ENCODE results near the gene DPF3.
"Not testable (repeated sequence)": the region's sequence is repeated elsewhere in the genome, so short reads cannot be mapped to it uniquely, and the experiment has no call there.

The DPF3 gene

DNA sequence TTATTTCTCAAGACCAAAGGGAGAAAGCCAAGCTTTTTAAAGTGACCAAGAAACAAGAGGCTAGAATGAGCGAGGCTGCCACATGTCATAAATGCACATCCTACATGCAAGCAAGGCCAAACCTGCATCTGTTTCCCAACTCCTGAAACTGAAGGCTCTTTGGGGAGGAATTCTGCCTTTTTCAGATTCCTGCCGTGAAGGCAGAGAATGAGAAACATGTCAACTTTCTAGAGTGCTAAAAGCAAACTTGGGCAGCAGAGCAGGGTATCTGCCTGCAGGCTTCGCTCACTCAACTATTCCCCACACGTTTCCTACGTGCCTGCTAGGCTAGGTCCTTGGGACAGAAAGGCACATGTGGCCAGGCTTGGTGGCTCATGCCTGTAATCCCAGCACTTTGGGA lies 15.2 kb downstream of the DPF3 start:
- H3K56ac ChIP-seq (ENCODE audit: low read length) = no peak overlapping the region
- H3K27me3 ChIP-seq (ENCODE audit: insufficient read depth, low read length, poor library complexity) = no peaks in the 10 kb centered on the region
- H3K4me1 ChIP-seq (ENCODE audit: control insufficient read depth, low read depth, low read length) = no peaks in the 10 kb centered on the region
- no peaks in the 10 kb centered on the region for H3K36me3 ChIP-seq (ENCODE audit: control insufficient read depth, insufficient read depth, low read length)
- H3K79me2 ChIP-seq (ENCODE audit: control insufficient read depth, insufficient read depth, low read length) = no peaks in the 10 kb centered on the region
- no peak overlapping the region for H3K23ac ChIP-seq (ENCODE audit: low read length)
- no peak overlapping the region for H4K5ac ChIP-seq (ENCODE audit: low read length)
- H3K4me2 ChIP-seq (ENCODE audit: low read length) = no peak overlapping the region
- no peaks in the 10 kb centered on the region for H3K79me1 ChIP-seq (ENCODE audit: low read length)
- no peak overlapping the region for H3K9ac ChIP-seq (ENCODE audit: low read length)
- H4K8ac ChIP-seq (ENCODE audit: low read depth, low read length) = no peak overlapping the region
- no CpG with 5 or more reads among the region's 5 CpGs for WGBS (ENCODE audit: extremely low coverage, insufficient coverage, low lambda C conversion rate)
- H3K4ac ChIP-seq (ENCODE audit: low read depth, low read length) = no peak overlapping the region
- no peak for DNase-seq
- H2BK15ac ChIP-seq (replicated peaks; ENCODE audit: low read depth) = no peak overlapping the region
- H3K18ac ChIP-seq (ENCODE audit: low read length) = no peak overlapping the region
- H2BK5ac ChIP-seq (ENCODE audit: low read length) = no peak overlapping the region
- H2AK5ac ChIP-seq (ENCODE audit: low read length) = no peak overlapping the region
- H3K4me3 ChIP-seq (ENCODE audit: low read length) = no peak overlapping the region
- no peak overlapping the region for H2BK120ac ChIP-seq (ENCODE audit: low read depth, low read length)
- H3K27ac ChIP-seq (ENCODE audit: low read depth, low read length) = no peak overlapping the region

- Histone ChIP-seq H3K27ac (ENCODE audit: low read depth, low read length) (no peak overlapping the region), H3K9ac (ENCODE audit: low read length) (no peak overlapping the region), H3K4me3 (ENCODE audit: low read length) (no peak overlapping the region), H3K56ac (ENCODE audit: low read length) (no peak overlapping the region), H2BK120ac (ENCODE audit: low read depth, low read length) (no peak overlapping the region), H3K79me2 (ENCODE audit: control insufficient read depth, insufficient read depth, low read length) (no peaks in the 10 kb centered on the region), H2BK5ac (ENCODE audit: low read length) (no peak overlapping the region), H3K27me3 (ENCODE audit: insufficient read depth, low read length, poor library complexity) (no peaks in the 10 kb centered on the region), H2BK15ac (replicated peaks; ENCODE audit: low read depth) (no peak overlapping the region), H3K36me3 (ENCODE audit: control insufficient read depth, insufficient read depth, low read length) (no peaks in the 10 kb centered on the region), H3K79me1 (ENCODE audit: low read length) (no peaks in the 10 kb centered on the region), H3K4me1 (ENCODE audit: control insufficient read depth, low read depth, low read length) (no peaks in the 10 kb centered on the region), H3K4ac (ENCODE audit: low read depth, low read length) (no peak overlapping the region), H3K18ac (ENCODE audit: low read length) (no peak overlapping the region), H4K8ac (ENCODE audit: low read depth, low read length) (no peak overlapping the region), H2AK5ac (ENCODE audit: low read length) (no peak overlapping the region), H3K23ac (ENCODE audit: low read length) (no peak overlapping the region), H3K4me2 (ENCODE audit: low read length) (no peak overlapping the region), H4K5ac (ENCODE audit: low read length) (no peak overlapping the region)
- no CpG with 5 or more reads among the region's 4 CpGs for WGBS (ENCODE audit: extremely low coverage, insufficient coverage, low lambda C conversion rate)
- DNase-seq = peak; percentile 72
These were observed 17.2 kb downstream of the DPF3 start for GRCh38 chr14:72876710-72877063.

GRCh38 chr14:72876005-72876709 lies 17.7 kb downstream of the DPF3 start:
- no peak for DNase-seq

DNA sequence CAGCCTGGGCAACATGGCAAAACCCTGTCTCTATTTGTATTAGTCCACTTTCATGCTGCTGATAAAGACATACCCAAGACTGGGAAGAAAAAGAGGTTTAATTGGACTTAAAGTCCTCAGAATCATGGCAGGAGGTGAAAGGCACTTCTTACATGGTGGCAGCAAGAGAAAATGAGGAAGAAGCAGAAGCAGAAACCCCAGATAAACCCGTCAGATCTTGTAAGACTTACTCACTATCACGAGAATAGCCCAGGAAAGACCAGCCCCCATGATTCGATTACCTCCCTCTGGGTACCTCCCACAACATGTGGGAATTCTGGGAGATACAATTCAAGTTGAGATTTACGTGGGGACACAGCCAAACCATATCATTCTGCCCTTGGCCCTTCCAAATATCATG lies 23.0 kb downstream of the DPF3 start:
- H3K4me2 ChIP-seq (ENCODE audit: low read length); H2AK5ac ChIP-seq (ENCODE audit: low read length); H3K4me3 ChIP-seq (ENCODE audit: low read length); H4K8ac ChIP-seq (ENCODE audit: low read depth, low read length); H3K18ac ChIP-seq (ENCODE audit: low read length); H3K27ac ChIP-seq (ENCODE audit: low read depth, low read length); H2BK120ac ChIP-seq (ENCODE audit: low read depth, low read length); H3K79me2 ChIP-seq (ENCODE audit: control insufficient read depth, insufficient read depth, low read length); H2BK5ac ChIP-seq (ENCODE audit: low read length); H3K79me1 ChIP-seq (ENCODE audit: low read length); DNase-seq; H3K27me3 ChIP-seq (ENCODE audit: insufficient read depth, low read length, poor library complexity); H3K56ac ChIP-seq (ENCODE audit: low read length); H3K4ac ChIP-seq (ENCODE audit: low read depth, low read length); H2BK15ac ChIP-seq (replicated peaks; ENCODE audit: low read depth); H3K36me3 ChIP-seq (ENCODE audit: control insufficient read depth, insufficient read depth, low read length); H3K4me1 ChIP-seq (ENCODE audit: control insufficient read depth, low read depth, low read length); H3K9ac ChIP-seq (ENCODE audit: low read length); H3K23ac ChIP-seq (ENCODE audit: low read length); H4K5ac ChIP-seq (ENCODE audit: low read length): not testable (repeated sequence)
- no CpG with 5 or more reads among the region's 4 CpGs for WGBS (ENCODE audit: extremely low coverage, insufficient coverage, low lambda C conversion rate)

More at GRCh38 chr14:72876005-72876709, 17.7 kb downstream of the DPF3 start:
- H3K4me1 ChIP-seq (ENCODE audit: control insufficient read depth, low read depth, low read length) = no peaks in the 10 kb centered on the region
- no peaks in the 10 kb centered on the region for H3K27me3 ChIP-seq (ENCODE audit: insufficient read depth, low read length, poor library complexity)
- no peak overlapping the region for H2BK120ac ChIP-seq (ENCODE audit: low read depth, low read length)
- H3K4me2 ChIP-seq (ENCODE audit: low read length) = no peak overlapping the region
- no peak overlapping the region for H2BK5ac ChIP-seq (ENCODE audit: low read length)
- no peaks in the 10 kb centered on the region for H3K36me3 ChIP-seq (ENCODE audit: control insufficient read depth, insufficient read depth, low read length)
- WGBS (ENCODE audit: extremely low coverage, insufficient coverage, low lambda C conversion rate) = no CpG with 5 or more reads among the region's 9 CpGs
- H2BK15ac ChIP-seq (replicated peaks; ENCODE audit: low read depth) = no peak overlapping the region
- H3K79me1 ChIP-seq (ENCODE audit: low read length) = no peaks in the 10 kb centered on the region
- no peak overlapping the region for H4K8ac ChIP-seq (ENCODE audit: low read depth, low read length)
- no peak overlapping the region for H3K4me3 ChIP-seq (ENCODE audit: low read length)
- no peak overlapping the region for H3K18ac ChIP-seq (ENCODE audit: low read length)
- H3K23ac ChIP-seq (ENCODE audit: low read length) = no peak overlapping the region
- H3K27ac ChIP-seq (ENCODE audit: low read depth, low read length) = no peak overlapping the region
- no peak overlapping the region for H2AK5ac ChIP-seq (ENCODE audit: low read length)
- no peak overlapping the region for H3K56ac ChIP-seq (ENCODE audit: low read length)
- no peak overlapping the region for H4K5ac ChIP-seq (ENCODE audit: low read length)
- no peak overlapping the region for H3K4ac ChIP-seq (ENCODE audit: low read depth, low read length)
- no peak overlapping the region for H3K9ac ChIP-seq (ENCODE audit: low read length)
- H3K79me2 ChIP-seq (ENCODE audit: control insufficient read depth, insufficient read depth, low read length) = no peaks in the 10 kb centered on the region

GRCh38 chr14:72869407-72870329 lies 24.2 kb downstream of the DPF3 start:
- no peak overlapping the region for H4K8ac ChIP-seq (ENCODE audit: low read depth, low read length)
- H3K27ac ChIP-seq (ENCODE audit: low read depth, low read length) = no peak overlapping the region
- DNase-seq = peak; percentile 74
- no peak overlapping the region for H2BK5ac ChIP-seq (ENCODE audit: low read length)
- no peak overlapping the region for H4K5ac ChIP-seq (ENCODE audit: low read length)
- H3K23ac ChIP-seq (ENCODE audit: low read length) = no peak overlapping the region
- WGBS (ENCODE audit: extremely low coverage, insufficient coverage, low lambda C conversion rate) = no CpG with 5 or more reads among the region's 8 CpGs
- no peak overlapping the region for H3K4me2 ChIP-seq (ENCODE audit: low read length)
- H3K79me2 ChIP-seq (ENCODE audit: control insufficient read depth, insufficient read depth, low read length) = no peaks in the 10 kb centered on the region
- no peak overlapping the region for H2BK120ac ChIP-seq (ENCODE audit: low read depth, low read length)
- H3K27me3 ChIP-seq (ENCODE audit: insufficient read depth, low read length, poor library complexity) = no peaks in the 10 kb centered on the region
- H3K56ac ChIP-seq (ENCODE audit: low read length) = no peak overlapping the region
- no peaks in the 10 kb centered on the region for H3K4me1 ChIP-seq (ENCODE audit: control insufficient read depth, low read depth, low read length)
- no peak overlapping the region for H3K18ac ChIP-seq (ENCODE audit: low read length)
- H3K9ac ChIP-seq (ENCODE audit: low read length) = no peak overlapping the region
- no peak overlapping the region for H3K4ac ChIP-seq (ENCODE audit: low read depth, low read length)
- H3K79me1 ChIP-seq (ENCODE audit: low read length) = no peaks in the 10 kb centered on the region
- H3K4me3 ChIP-seq (ENCODE audit: low read length) = no peak overlapping the region
- no peak overlapping the region for H2AK5ac ChIP-seq (ENCODE audit: low read length)
- H2BK15ac ChIP-seq (replicated peaks; ENCODE audit: low read depth) = no peak overlapping the region
- no peaks in the 10 kb centered on the region for H3K36me3 ChIP-seq (ENCODE audit: control insufficient read depth, insufficient read depth, low read length)
